Right renal cortex interstitium (tissue), 3 donors: ENCODE measurements around the gene ZNF236. TPM values are rescaled to one million over a fixed set of nuclear protein-coding genes. Genes with fewer than 3 reads are reported as not detected.

Experiments
- DNase-seq, 3 donors: peaks; one replicate each; pipeline ENCODE4 v3.0.0-alpha.2; 2013; ENCODE audit warnings: low read depth in 3 of 3, low spot score in 2 of 3
- polyA plus RNA-seq, 3 donors: library from polyadenylated mRNA; unstranded; fragments of 120-200 nt; gene quantifications; one replicate each; pipeline ENCODE4 v1.2.1, GENCODE V29; 2013; ENCODE audit not compliant: insufficient read length in 3 of 3

Gene ZNF236
- polyA plus RNA-seq, 3 donors = 9.3 to 10.9 (median 9.6) TPM

DNA sequence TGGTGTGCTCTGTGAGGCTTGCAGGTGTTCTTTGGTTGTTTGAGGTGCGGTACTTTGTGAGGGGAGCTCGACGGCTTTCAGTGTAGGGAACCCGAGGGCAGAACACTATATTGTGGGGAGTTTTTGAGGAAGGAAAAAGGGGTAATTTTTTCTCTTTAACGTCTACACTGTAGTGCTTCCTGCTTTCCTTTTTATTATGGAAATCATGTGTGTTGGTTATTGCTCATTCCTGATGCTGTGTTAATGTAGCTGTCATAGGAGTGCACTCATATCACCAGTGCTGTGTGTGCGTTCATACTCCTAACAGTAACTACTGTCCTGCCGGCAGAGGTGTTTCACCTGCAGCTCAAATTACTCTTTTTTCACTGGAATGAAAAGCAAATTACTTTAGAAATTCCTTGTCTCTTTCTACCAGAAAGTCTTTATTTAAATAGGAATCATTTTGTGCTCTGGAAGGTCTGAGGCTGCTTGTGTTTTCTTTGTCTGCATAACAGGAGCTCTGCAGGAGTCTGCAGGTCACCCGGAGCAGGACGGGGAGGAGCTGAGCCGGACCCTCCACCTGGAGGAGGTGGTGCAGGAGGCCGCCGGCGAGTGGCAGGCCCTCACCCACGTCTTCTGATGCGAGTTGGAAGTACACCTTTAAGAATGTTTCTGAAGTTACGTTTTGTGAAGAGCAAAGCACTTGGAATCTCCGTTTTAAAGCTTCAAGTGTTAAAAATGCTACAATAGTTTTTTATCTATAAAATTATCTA lies 145.5 kb downstream of the ZNF236 start:
- no peak for DNase-seq

DNA sequence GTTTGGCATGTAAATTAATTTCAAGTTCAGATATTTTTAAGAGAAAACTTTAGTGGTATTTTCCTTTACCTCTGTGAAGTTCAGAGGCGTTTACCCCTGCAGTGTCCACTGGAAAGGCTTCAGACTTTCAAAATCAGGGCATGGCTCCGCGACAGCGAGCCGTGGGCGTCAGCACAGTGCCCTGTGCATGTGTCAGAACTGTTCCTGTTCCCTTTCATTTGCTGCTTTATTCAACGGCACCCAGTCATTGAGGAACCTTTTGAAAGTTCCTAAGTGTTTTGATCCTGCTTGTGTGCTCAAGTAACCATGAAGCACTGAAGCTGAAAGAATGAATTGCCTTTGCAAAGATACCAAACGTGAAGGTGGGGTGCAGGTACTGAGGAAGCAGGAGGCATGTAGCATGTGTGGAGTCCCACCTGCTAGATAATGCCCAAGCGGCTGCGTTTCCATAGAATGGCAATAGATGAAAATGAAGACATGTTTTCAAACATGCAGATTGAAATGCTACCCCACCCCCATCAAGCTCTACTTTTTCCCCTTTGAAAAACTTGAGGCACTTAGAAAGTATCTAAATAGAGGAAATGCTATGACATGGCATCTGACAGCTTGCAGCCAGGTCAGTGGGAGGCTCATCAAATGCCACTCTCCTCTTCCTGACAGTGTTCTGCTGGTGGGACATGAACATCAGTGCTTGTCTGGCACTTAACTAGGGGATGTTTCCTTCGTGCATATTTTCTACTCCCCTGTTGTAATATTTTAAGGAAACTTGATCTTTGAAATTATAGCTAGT lies 148.6 kb downstream of the ZNF236 start:
- DNase-seq = no peak

GRCh38 chr18:76972241-76972640 lies 149.9 kb downstream of the ZNF236 start:
- no peak for DNase-seq

GRCh38 chr18:76972846-76973519 lies 150.6 kb downstream of the ZNF236 start:
- DNase-seq = no peak

GRCh38 chr18:76973520-76974266 lies 151.3 kb downstream of the ZNF236 start:
- DNase-seq = no peak

DNA sequence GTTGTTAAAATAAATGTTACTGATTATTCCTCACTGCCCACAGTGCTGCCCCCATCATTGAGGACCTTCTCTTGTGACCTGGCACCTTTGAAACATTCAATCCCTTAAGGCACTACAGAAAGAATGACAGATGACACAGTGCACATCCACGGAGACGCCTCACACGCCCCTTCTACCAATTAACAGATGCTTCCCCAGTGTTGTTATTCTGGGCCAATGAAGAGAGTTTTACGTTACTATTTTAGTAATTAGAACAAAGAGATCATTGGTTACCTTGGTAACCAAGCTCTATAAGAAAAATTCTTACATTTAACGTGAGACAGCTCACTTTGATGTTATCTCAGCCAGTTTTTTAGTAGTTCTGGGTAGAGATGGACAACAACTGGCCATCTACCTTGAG lies 152.0 kb downstream of the ZNF236 start:
- no peak for DNase-seq

DNA sequence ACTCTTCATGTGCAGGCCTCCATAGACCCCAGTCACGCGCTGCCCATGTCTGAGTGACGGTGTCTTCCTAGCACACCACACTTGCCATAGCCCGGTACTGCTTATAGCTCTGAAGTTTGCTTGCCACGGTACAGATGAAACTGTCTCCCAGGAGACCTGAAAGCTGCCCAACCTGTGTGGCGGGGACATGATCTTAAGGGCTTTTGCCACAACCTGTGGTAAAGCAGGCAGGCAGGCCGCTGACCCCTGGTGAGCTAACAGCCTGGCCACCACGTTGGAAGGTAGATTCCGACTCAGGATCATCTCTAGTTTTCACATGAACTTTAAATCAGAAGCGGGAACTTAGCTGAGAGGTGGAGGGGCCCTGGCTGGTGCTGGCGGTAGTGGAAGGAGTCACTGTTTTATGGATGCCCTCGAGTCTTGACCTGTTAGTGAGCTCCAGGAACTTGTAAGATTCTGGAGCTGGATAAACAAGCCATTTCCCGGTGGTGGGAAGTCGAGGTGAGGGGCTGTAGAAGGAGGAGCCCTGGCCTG lies 153.3 kb downstream of the ZNF236 start:
- no peak for DNase-seq

GRCh38 chr18:76977108-76977621 lies 154.8 kb downstream of the ZNF236 start:
- DNase-seq = no peak

DNA sequence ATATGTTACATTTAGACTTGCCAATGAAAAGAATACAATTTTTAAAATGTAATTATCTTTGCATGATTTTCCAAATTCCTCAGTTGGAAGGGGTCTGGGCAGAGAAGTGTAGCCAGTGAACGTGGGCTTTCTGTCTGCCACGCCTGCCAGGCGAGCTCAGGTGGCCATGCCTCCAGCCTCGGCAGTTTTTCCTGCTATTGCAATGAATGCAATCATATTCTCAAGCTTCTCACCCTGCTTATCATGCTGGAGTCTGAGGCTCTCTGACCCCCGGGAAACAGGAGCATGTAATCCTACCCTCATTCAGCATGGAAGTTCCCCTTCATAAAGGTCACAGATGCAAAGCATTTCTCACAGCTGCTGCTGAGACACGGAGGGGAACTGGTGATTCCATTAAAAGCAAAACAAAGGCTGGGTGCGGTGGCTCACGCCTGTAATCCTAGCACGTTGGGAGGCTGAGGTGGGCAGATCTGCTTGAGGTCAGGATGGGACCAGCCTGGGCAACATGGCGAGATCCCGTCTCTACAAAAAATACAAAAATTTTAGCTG lies 155.4 kb downstream of the ZNF236 start:
- no peak for DNase-seq

DNA sequence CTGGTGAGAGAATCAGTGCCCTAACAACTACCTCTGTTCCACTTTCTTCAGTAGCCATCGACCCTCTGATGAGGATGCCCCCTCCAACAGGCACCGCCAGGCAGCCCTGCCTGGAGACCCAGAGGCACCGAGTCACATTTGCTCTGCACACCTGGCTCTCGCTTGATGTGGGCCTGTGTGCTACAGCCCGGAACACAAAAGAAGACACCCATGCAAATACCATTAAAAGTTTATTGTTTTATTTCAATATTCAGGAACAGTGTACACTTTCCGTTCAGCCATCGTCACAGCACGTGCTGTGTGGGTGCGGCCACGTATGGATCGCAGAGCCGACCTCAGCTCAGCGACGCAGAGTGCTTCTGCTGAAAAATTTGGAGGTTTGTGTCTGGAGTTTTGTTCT lies 156.3 kb downstream of the ZNF236 start:
- no peak for DNase-seq

DNA sequence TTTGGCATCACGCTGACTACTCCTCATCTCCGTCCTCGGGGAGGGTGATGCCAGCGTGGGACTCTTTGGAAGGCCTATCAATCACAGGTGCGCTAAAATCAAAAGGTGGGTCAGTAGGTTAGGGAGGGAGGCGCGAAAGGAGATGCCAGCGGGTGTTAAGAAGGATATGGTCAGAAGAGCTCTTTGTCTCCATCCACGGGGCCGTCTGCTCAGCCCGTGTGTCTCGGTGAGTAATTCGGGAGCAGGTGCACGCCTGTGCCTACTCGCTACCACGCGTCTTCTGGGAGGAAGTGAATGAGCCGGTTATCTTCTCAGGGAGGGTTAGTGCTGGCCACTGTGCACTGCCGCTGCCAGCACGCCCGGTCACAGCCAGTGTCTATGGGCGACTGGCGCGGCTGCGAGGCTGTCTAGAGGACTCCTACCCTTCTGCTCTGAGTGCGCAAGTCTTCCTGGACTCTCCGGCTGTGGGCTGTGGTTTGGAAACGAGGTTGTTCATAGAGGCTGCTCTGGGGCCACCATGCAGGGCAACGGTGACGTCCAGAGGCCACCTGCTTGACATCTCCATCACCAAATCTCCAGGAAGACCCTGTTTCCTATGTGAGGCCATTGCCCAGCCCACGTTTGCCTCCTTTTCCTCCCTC lies 156.9 kb downstream of the ZNF236 start:
- DNase-seq = no peak

DNA sequence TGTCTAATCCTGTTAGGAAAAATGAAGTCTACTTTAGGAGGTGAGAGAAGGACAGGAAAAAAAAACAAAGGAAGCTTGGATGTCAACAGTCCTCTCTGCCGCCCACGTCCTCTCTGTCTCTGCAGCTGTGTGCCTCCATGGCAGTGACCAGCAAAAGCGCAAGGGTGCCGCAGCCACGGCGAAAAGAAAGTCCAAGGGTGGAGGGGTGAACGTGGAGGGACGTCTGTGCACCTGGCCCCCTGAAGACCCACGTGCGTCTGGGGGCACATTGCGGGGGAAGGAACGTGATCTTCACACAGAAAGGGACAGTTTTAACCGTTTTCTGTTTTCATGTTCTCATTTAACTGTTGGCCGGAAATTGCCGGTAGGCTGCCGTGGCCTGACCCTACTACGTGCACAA lies 157.5 kb downstream of the ZNF236 start:
- no peak for DNase-seq

- no peak for DNase-seq
These were observed 158.5 kb downstream of the ZNF236 start for GRCh38 chr18:76980663-76981395.

GRCh38 chr18:76981396-76981968 lies 159.1 kb downstream of the ZNF236 start:
- DNase-seq = no peak

- DNase-seq = no peak
These were observed 159.7 kb downstream of the ZNF236 start for GRCh38 chr18:76982038-76982437.

GRCh38 chr18:76982841-76983583 lies 160.7 kb downstream of the ZNF236 start:
- DNase-seq = peak in 1 of 3 donors; percentile 51

DNA sequence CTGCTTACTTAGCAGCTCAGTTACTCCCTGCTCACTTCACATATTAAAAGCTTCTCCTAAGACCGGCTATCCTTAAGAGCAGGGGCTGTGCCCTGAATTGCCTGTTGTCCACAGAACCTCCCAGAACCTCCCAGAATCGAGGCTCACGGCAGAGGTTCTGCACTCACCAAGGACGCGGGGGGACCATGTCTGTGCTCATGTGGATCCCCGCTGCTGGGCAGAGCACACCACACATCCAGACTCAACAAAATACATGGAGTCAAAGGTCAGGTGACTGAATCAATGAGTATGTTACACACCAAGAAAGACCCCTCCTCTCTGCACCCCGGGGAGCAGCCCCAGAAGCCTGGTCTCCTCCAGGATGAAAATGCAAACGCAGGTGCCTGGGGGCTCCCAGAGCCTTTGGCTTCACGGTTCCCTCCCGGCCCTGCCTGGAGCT lies 161.3 kb downstream of the ZNF236 start:
- no peak for DNase-seq
